GM21717 (cell line): ENCODE data around the gene CYTIP.
"Not testable (repeated sequence)": the region's sequence is repeated elsewhere in the genome, so short reads cannot be mapped to it uniquely, and the experiment has no call there.

Experiments used
- ATAC-seq: cut with Tn5 transposase; IDR thresholded peaks from one replicate; pipeline ENCODE4 v1.9.1; 2021; ENCODE audit warnings: mild to moderate bottlenecking, moderate library complexity; ENCODE audit not compliant: unreplicated experiment

Gene CYTIP

GRCh38 chr2:157427003-157427921 lies 16.6 kb downstream of the CYTIP start:
- no peak for ATAC-seq

- no peak for ATAC-seq
Observed at GRCh38 chr2:157426477-157426994, 17.4 kb downstream of the CYTIP start.

GRCh38 chr2:157424374-157424773 lies 19.5 kb downstream of the CYTIP start:
- ATAC-seq = no peak

DNA sequence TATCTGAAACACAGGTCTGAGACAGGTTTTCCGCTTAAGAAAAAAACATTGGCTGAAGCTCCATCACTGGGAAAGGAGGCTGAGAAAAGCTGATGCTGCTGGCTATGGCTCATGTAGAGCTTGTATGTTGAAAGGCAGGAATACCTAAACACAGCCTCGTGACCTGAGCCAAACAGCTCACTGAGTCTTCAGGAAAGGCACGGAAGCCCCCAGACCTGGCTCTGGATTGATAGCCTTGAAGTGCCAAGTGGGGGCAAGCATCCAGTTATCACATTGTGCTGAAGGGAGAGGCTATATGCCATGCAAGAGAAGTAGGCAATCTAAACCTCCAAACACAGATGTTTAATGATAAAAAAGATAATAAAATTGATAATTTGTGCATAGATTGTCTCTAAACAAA lies 21.9 kb downstream of the CYTIP start:
- no peak for ATAC-seq

DNA sequence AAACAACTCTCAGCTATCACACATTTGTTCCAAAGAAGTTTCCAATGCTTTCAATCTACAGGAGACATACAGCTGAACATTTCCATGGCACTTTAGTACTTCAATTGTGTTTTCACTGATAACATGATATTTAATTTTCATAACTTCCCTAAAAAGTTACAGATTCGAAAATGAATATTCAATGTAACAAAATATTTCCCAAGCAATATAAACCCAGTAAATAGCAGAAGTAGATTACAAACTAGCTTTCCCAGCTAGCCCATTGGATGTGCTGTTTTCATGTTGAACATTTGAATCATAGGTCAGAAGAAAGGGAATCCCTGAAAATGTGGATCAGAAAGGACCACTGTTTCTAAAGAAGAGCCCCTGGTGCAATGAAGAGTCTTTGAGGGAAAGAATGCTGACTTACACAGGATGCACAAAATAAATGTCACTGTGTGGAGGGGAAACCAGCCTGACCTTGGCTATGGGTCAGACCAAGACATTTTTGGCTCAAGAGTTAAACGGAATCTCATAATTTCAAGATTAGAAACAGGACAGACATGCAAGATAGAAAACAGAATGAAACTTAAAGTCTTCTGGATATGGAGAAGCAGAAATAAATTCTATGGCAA lies 22.5 kb downstream of the CYTIP start:
- no peak for ATAC-seq

DNA sequence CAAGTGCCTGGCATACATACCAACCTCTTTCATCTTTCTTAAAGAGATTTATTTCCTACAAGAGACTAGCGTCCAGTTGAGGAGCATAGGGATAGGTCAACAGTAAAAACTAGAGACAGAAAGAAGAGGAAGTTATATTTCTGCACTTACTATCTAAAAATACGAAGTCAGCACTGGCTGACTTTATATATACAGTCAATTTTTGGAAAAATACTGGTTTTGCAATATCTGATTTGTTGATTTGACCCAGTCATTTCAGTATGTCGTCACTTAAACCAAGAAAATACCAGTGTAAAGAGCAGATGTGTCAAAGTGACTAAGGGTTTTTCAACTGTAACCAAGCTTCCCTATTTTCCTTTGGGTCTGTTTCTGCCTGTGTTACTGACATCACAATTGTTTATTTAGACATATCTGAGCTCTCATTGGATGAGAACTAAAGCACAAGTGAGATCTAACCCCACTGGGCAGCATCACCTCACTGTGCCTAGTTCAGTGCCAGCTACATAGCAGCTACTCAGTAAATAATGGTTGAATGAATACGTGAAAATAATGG lies 23.0 kb downstream of the CYTIP start:
- ATAC-seq = peak; percentile 74

- ATAC-seq = no peak
Observed at GRCh38 chr2:157419031-157419575, 24.8 kb downstream of the CYTIP start.

DNA sequence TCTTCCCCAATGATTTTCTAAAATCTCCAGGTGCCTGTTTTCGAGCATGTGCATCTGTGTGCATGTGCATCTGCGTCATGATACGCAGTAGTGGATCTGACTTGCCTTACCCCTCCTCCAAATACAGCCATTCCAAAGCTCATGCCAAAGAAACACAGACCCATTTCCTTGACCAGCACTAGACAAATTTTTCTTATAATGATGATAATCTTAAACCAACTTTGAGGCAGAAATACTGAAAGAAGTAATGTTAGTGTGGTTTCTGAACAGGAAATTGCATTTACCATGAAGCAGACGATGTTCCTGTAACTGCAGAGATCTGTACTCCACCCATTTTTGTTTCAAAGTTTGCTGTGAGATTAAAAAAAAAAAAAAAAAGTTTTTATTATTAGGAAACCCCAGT lies 25.6 kb downstream of the CYTIP start:
- no peak for ATAC-seq

- no peak for ATAC-seq
Observed at GRCh38 chr2:157415591-157416101, 28.2 kb downstream of the CYTIP start.

GRCh38 chr2:157414050-157414449 lies 29.8 kb downstream of the CYTIP start:
- peak; percentile 37 for ATAC-seq

DNA sequence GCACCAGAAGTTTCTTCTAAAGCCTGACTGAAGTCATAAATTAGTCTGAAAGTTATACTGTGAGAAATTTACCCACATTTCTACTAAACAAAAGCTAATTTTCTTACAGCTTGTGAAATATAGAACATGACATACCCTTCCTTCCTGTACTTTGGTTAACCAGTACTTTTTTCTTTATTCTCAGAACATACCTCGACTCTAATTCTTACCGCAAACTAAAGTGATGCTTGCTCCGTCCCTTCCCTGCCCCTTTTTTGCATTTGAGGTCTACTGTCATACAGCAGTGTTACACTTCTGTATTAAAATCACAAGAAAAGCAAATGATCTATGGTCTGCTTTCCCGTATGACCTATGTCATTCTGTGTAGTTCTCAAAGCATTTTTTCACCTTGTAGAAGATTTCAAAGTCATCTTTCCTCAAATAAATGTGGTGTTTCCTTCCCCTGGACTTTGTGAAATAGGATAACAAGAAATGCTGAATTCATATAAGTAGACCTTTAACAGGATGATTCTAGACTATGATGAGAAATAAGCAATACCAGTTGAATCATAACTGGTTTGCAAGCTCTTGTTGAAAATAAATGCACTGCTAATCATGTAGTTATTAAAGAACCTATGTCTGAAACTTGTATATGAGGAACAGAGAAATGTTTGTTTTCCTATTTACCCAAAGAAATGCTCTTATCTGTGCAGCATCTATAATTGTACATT lies 30.4 kb downstream of the CYTIP start:
- ATAC-seq = peak; percentile 87

DNA sequence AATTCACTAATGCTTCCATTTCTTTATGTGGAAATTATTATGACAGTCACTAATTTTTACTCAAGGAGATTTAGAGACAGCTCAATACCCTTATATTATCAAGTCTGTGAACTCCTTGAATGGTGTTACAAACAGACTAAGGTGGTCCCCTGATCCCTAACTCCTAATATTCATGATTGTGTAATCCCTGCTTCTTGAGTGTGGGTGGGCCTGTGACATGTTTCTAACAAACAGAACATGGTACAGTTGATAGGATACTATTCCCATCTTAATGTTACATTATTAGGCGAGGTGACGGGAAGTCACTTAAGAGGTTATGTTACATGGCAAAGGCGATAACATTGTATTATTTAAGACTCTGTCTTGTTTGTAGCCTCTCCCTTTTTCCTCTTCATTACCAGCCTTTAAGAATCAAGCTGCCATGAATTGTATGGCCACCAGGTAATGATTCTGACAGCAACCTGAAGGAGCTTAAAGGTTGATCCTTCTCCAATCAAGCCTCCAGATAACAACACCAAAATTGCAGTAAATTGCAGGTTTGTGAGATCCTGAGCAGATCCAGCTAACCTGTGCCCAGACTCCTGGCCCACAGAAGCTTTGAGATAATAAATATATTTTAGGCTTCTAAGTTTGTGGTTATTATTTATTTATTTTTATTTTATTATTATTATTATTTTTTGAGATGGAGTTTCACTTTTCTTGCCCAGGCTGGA lies 32.1 kb downstream of the CYTIP start:
- no peak for ATAC-seq

- ATAC-seq = not testable (repeated sequence)
Observed at GRCh38 chr2:157405398-157405797, 38.5 kb downstream of the CYTIP start.

- ATAC-seq = peak; percentile 96
Observed at GRCh38 chr2:157404363-157404762, 39.5 kb downstream of the CYTIP start.

GRCh38 chr2:157402801-157403485 lies 40.9 kb downstream of the CYTIP start:
- ATAC-seq = not testable (repeated sequence)

- ATAC-seq = no peak
Observed at GRCh38 chr2:157395811-157396210, 48.1 kb downstream of the CYTIP start.

DNA sequence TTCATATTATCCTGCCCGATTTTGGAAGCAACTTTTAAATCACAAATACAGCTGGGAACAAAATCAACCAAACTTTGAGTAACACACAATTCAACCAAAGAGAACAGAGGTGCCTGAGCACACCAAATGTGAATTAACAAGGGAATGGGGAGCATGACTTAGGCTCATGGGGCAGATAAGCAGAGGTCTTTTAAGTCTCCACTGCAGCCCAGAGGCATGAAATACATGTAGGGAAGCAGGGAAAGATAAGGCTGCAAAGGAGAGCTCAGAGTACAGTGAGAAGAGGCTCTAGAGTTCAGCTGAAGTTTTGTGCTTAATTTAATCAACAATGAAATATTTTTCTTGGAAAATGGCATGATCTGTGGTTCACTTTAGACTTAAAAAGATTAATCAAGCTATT lies 49.0 kb downstream of the CYTIP start:
- no peak for ATAC-seq

GRCh38 chr2:157393348-157393747 lies 50.5 kb downstream of the CYTIP start:
- no peak for ATAC-seq

DNA sequence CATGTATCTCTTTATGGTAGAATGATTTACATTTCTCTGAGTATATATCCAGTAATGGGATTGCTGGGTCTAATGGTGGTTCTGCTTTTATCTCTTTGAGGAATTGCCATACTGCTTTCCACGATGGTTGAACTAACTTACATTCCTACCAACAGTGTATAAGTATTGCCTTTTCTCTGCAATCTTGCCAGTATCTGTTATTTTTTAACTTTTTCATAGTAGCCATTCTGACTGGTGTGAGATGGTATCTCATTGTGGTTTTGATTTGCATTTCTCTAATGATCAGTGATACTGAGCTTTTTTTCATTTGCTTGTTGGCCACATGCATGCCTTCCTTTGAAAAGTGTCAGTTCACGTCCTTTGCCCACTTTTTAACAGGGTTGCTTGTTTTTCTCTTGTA lies 55.1 kb downstream of the CYTIP start:
- ATAC-seq = no peak
